Nephron progenitor cell (in vitro differentiated cells): ENCODE results near the gene ELOVL6.
"Not testable (repeated sequence)": the region's sequence is repeated elsewhere in the genome, so short reads cannot be mapped to it uniquely, and the experiment has no call there.

Experiments used
- DNase-seq: peaks from one replicate; pipeline ENCODE4 v3.0.0; 2021
- H3K27ac Mint-ChIP-seq: 2 replicates; pipeline ENCODE4 v1.8.0; 2021; ENCODE audit warnings: mild to moderate bottlenecking, moderate library complexity, mixed read lengths
- H3K27me3 Mint-ChIP-seq: 2 replicates; pipeline ENCODE4 v1.8.0; 2021; ENCODE audit warnings: mild to moderate bottlenecking, low read depth, mixed read lengths; ENCODE audit not compliant: poor library complexity
- H3K36me3 Mint-ChIP-seq: 2 replicates; pipeline ENCODE4 v1.8.0; 2021; ENCODE audit warnings: low read depth, mixed read lengths
- H3K4me1 Mint-ChIP-seq: 2 replicates; pipeline ENCODE4 v1.8.0; 2021; ENCODE audit warnings: mixed read lengths
- H3K4me3 Mint-ChIP-seq: 2 replicates; pipeline ENCODE4 v1.8.0; 2021; ENCODE audit warnings: mild to moderate bottlenecking, moderate library complexity, mixed read lengths
- H3K9me3 Mint-ChIP-seq: 2 replicates; pipeline ENCODE4 v1.8.0; 2021; ENCODE audit warnings: mild to moderate bottlenecking, moderate library complexity, mixed read lengths
- CTCF ChIP-seq: fragments of 200-600 bp; sonication (generic); IDR thresholded peaks from 2 replicates; pipeline ENCODE4 v1.5.0; 2021; ENCODE audit warnings: antibody characterized with exemption

The ELOVL6 gene

GRCh38 chr4:110041735-110042134 is 156.7 kb downstream of the ELOVL6 start:
- Mint-ChIP-seq H3K4me3 (no peak overlapping the region), H3K27me3 (no peaks in the 10 kb centered on the region), H3K27ac (no peak overlapping the region), H3K4me1 (peaks cover 18% of the 10 kb centered on the region), H3K9me3 (no peaks in the 10 kb centered on the region), H3K36me3 (peaks cover 7% of the 10 kb centered on the region)
- TF ChIP-seq CTCF: no peak
- no peak for DNase-seq

- not testable (repeated sequence) for H3K4me3 Mint-ChIP-seq, H3K9me3 Mint-ChIP-seq, H3K27me3 Mint-ChIP-seq, H3K27ac Mint-ChIP-seq, H3K36me3 Mint-ChIP-seq, DNase-seq
- peaks cover 21% of the 10 kb centered on the region for H3K4me1 Mint-ChIP-seq
Measured at GRCh38 chr4:110039164-110039563, 159.3 kb downstream of the ELOVL6 start.

- DNase-seq: no peak
- H3K27ac Mint-ChIP-seq: no peak overlapping the region
- no peak for TF ChIP-seq CTCF
- no peaks in the 10 kb centered on the region for H3K27me3 Mint-ChIP-seq
- H3K4me1 Mint-ChIP-seq: peaks cover 6% of the 10 kb centered on the region
- no peak overlapping the region for H3K4me3 Mint-ChIP-seq
- no peaks in the 10 kb centered on the region for H3K9me3 Mint-ChIP-seq
- no peaks in the 10 kb centered on the region for H3K36me3 Mint-ChIP-seq
Measured at GRCh38 chr4:110034026-110034393, 164.4 kb downstream of the ELOVL6 start.

- H3K27me3 Mint-ChIP-seq: no peaks in the 10 kb centered on the region
- H3K4me3 Mint-ChIP-seq: no peak overlapping the region
- H3K4me1 Mint-ChIP-seq: peaks cover 6% of the 10 kb centered on the region
- H3K36me3 Mint-ChIP-seq: no peaks in the 10 kb centered on the region
- H3K27ac Mint-ChIP-seq: no peak overlapping the region
- no peak for DNase-seq
- no peaks in the 10 kb centered on the region for H3K9me3 Mint-ChIP-seq
- no peak for TF ChIP-seq CTCF
Measured at GRCh38 chr4:110033355-110034025, 164.9 kb downstream of the ELOVL6 start.

GRCh38 chr4:110032603-110033002 is 165.8 kb downstream of the ELOVL6 start:
- DNase-seq: no peak
- Mint-ChIP-seq H3K9me3 (no peaks in the 10 kb centered on the region), H3K4me1 (peaks cover 6% of the 10 kb centered on the region), H3K27ac (no peak overlapping the region), H3K36me3 (no peaks in the 10 kb centered on the region), H3K27me3 (no peaks in the 10 kb centered on the region), H3K4me3 (no peak overlapping the region)
- no peak for TF ChIP-seq CTCF

- H3K27ac Mint-ChIP-seq: no peak overlapping the region
- TF ChIP-seq CTCF: no peak
- H3K4me1 Mint-ChIP-seq: no peaks in the 10 kb centered on the region
- no peak overlapping the region for H3K4me3 Mint-ChIP-seq
- H3K9me3 Mint-ChIP-seq: no peaks in the 10 kb centered on the region
- DNase-seq: no peak
- H3K36me3 Mint-ChIP-seq: no peaks in the 10 kb centered on the region
- peaks cover 3% of the 10 kb centered on the region for H3K27me3 Mint-ChIP-seq
Measured at GRCh38 chr4:110025718-110026117, 172.7 kb downstream of the ELOVL6 start.
